Measurements from ENCODE around the gene OR4D11. TPM values are rescaled to one million over a fixed set of nuclear protein-coding genes. Genes with fewer than 3 reads are reported as not detected.
"Not testable (repeated sequence)": the region's sequence is repeated elsewhere in the genome, so short reads cannot be mapped to it uniquely, and the experiment has no call there.

The OR4D11 gene
- total RNA-seq, 3 donors from 2014 or later: not detected

GRCh38 chr11:59534676-59535075 is 31.3 kb downstream of the OR4D11 start:
- H3K27me3 ChIP-seq: no peaks in the 10 kb centered on the region
- H3K4me1 ChIP-seq: no peaks in the 10 kb centered on the region
- H3K4me3 ChIP-seq: no peak overlapping the region
- H3K36me3 ChIP-seq: no peaks in the 10 kb centered on the region
- no peak overlapping the region for H3K27ac ChIP-seq
- TF ChIP-seq POLR2AphosphoS5 (IDR thresholded peaks at IDR 0.05) (no peak), CTCF (IDR thresholded peaks at IDR 0.05) (no peak), POLR2A (IDR thresholded peaks at IDR 0.05) (no peak)
- intact Hi-C loops (cut with DNase I; ENCODE audit: low total_unique reads): no loop called here
- no peak for DNase-seq (ENCODE audit: low spot score in 2 of 2)
- H3K9me3 ChIP-seq: no peaks in the 10 kb centered on the region

GRCh38 chr11:59542142-59542810 is 38.9 kb downstream of the OR4D11 start:
- H3K4me1 ChIP-seq: no peaks in the 10 kb centered on the region
- no peaks in the 10 kb centered on the region for H3K9me3 ChIP-seq
- no peak for DNase-seq (ENCODE audit: low spot score in 2 of 2)
- H3K27ac ChIP-seq: no peak overlapping the region
- no peaks in the 10 kb centered on the region for H3K27me3 ChIP-seq
- no peaks in the 10 kb centered on the region for H3K36me3 ChIP-seq
- no peak overlapping the region for H3K4me3 ChIP-seq
- intact Hi-C loops (cut with DNase I; ENCODE audit: low total_unique reads): no loop called here
- TF ChIP-seq POLR2A (IDR thresholded peaks at IDR 0.05) (no peak), CTCF (IDR thresholded peaks at IDR 0.05) (no peak), POLR2AphosphoS5 (IDR thresholded peaks at IDR 0.05) (no peak)

DNA sequence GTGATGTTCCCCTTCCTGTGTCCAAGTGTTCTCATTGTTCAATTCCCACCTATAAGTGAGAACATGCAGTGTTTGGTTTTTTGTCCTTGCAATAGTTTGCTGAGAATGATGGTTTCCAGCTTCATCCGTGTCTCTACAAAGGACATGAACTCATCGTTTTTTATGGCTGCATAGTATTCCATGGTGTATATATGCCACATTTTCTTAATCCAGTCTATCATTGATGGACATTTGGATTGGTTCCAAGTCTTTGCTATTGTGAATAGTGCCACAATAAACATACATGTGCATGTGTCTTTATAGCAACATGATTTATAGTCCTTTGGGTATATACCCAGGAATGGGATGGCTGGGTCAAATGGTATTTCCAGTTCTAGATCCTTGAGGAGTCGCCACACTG is 40.3 kb downstream of the OR4D11 start:
- DNase-seq (ENCODE audit: low spot score in 2 of 2); H3K4me3 ChIP-seq; H3K27ac ChIP-seq; H3K9me3 ChIP-seq; H3K27me3 ChIP-seq; H3K4me1 ChIP-seq; H3K36me3 ChIP-seq; intact Hi-C loops (cut with DNase I; ENCODE audit: low total_unique reads): not testable (repeated sequence)

GRCh38 chr11:59544869-59545178 is 41.4 kb downstream of the OR4D11 start:
- intact Hi-C loops (cut with DNase I; ENCODE audit: low total_unique reads): no loop called here

DNA sequence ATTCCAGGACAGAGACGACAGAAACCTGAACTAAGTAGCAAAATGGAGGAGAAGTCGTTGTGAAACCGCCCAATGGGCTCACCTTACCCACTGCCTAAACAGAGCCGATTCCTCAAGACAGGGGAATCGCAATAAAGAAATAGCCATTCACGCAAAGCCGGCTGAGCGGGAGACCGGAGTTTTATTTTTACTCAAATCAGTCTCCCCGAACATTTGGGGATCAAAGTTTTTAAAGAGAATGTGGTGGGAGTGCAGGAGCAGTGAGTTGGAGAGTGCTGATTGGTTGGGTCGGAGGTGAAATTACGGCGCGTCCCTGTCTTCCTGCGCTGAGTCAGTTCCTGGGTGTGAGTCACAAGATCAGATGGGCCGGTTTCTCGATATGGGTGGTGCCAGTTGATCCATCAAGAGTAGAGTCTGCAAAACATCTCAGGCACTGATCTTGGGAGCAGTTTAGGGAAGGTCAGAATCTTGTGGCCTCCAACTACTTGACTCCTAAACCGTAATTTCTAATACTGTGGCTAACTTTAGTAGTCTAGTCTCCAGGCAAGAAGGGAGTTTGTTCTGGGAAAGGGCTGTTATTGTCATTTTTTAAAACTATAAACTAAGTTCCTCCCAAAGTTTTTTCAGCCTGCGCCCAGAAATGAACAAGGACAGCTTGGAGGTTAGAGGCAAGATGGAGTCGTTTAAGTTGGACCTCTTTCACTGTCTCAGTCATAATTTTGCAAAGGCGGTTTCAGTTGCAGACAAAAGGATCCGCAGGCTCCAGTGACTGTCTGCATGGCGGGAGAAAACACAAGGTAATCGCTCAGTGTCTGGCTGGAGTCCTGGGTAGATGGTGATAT is 42.0 kb downstream of the OR4D11 start:
- Histone ChIP-seq H3K27me3 (no peaks in the 10 kb centered on the region), H3K9me3 (no peaks in the 10 kb centered on the region), H3K27ac (no peak overlapping the region), H3K36me3 (no peaks in the 10 kb centered on the region), H3K4me3 (no peak overlapping the region), H3K4me1 (peaks cover 0 to 3% of the 10 kb centered on the region in 2 donors)
- TF ChIP-seq CTCF (IDR thresholded peaks at IDR 0.05): no peak
- TF ChIP-seq POLR2AphosphoS5 (IDR thresholded peaks at IDR 0.05): no peak
- TF ChIP-seq POLR2A (IDR thresholded peaks at IDR 0.05): no peak
- intact Hi-C loops (cut with DNase I; ENCODE audit: low total_unique reads): no loop called here
- DNase-seq (ENCODE audit: low spot score in 2 of 2): no peak

More at GRCh38 chr11:59544869-59545178, 41.4 kb downstream of the OR4D11 start:
- TF ChIP-seq POLR2AphosphoS5 (IDR thresholded peaks at IDR 0.05): no peak
- TF ChIP-seq CTCF (IDR thresholded peaks at IDR 0.05): no peak
- no peak for TF ChIP-seq POLR2A (IDR thresholded peaks at IDR 0.05)
- DNase-seq (ENCODE audit: low spot score in 2 of 2): no peak
- Histone ChIP-seq H3K36me3 (no peaks in the 10 kb centered on the region), H3K27me3 (no peaks in the 10 kb centered on the region), H3K4me3 (no peak overlapping the region), H3K4me1 (no peaks in the 10 kb centered on the region), H3K27ac (no peak overlapping the region), H3K9me3 (no peaks in the 10 kb centered on the region)

DNA sequence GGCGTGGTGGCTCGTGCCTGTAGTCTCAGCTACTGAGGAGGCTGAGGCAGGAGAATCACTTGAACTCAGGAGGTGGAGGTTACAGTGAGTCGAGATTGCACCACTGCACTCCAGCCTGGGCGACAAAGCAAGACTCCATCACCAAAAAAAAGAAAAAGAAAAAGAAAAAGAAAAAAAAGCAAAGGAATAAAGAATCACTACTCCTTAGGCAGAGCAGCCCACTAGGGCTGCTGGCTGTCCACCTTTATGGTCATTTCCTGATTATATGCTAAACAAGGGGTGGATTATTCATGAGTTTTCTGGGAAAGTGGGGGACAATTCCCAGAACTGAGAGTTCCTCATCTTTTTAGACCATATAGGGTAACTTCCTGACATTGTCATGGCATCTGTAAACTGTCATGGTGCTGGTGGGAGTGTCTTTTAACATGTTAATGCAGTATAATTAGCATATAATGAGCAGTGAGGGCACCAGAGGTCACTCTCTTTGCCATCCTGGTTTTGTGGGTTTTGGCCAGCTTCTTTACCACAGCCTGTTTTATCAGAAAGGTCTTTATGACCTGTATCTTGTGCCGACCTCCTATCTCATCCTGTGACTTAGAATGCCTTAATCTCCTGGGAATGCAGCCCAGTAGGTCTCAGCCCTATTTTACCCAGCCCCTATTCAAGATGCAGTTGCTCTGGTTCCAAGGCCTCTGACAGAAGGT is 44.4 kb downstream of the OR4D11 start:
- intact Hi-C loops (cut with DNase I; ENCODE audit: low total_unique reads); H3K9me3 ChIP-seq; H3K4me3 ChIP-seq; H3K27ac ChIP-seq; DNase-seq (ENCODE audit: low spot score in 2 of 2); H3K36me3 ChIP-seq; H3K4me1 ChIP-seq; H3K27me3 ChIP-seq: not testable (repeated sequence)

Measured in breast epithelium (tissue), 4 donors.